Transverse colon (tissue), 4 donors: ENCODE data around the gene EVA1C. TPM values are rescaled to one million over a fixed set of nuclear protein-coding genes. Genes with fewer than 3 reads are reported as not detected.
"Not testable (repeated sequence)": the region's sequence is repeated elsewhere in the genome, so short reads cannot be mapped to it uniquely, and the experiment has no call there.

ENCODE experiments used
- DNase-seq: peaks from one replicate; pipeline ENCODE4 v3.0.0-alpha.2; 2019
- H3K27ac ChIP-seq, 4 donors: fragments of 200-600 bp; sonication (generic); 2 replicates each; pipeline ENCODE4 v1.5.1; 2016 to 2018; ENCODE audit warnings: inconsistent platforms in 4 of 4
- H3K27me3 ChIP-seq: fragments of 200-600 bp; sonication (generic); 2 replicates; pipeline ENCODE4 v1.5.1; 2017; ENCODE audit warnings: inconsistent platforms
- H3K36me3 ChIP-seq, 4 donors: fragments of 200-600 bp; sonication (generic); 2 replicates each; pipeline ENCODE4 v1.5.1; 2017 to 2019; ENCODE audit warnings: inconsistent platforms in 4 of 4
- H3K4me1 ChIP-seq, 4 donors: fragments of 200-600 bp; sonication (generic); 2 replicates each; pipeline ENCODE4 v1.5.1; 2017 to 2020; ENCODE audit warnings: inconsistent platforms in 4 of 4
- H3K4me3 ChIP-seq, 4 donors: fragments of 200-600 bp; sonication (generic); 1 replicate in 1 of 4; 2 replicates in 3 of 4; pipeline versions ENCODE4 v1.5.1 to v1.6.1; 2017 to 2019; ENCODE audit warnings: inconsistent platforms in 4 of 4
- H3K9me3 ChIP-seq, 2 donors: fragments of 200-600 bp; sonication (generic); 2 replicates each; pipeline ENCODE4 v1.5.1; 2017 to 2019; ENCODE audit warnings: inconsistent platforms in 2 of 2
- CTCF ChIP-seq, 5 experiments: fragments of 200-600 bp in 3 of 5; fragments of 450-650 bp in 2 of 5; sonication (generic) in 3 of 5; IDR thresholded peaks; 1 replicate in 2 of 5; 2 replicates in 3 of 5; pipeline ENCODE4 v1.5.1; 2016 to 2017; ENCODE audit warnings: antibody characterized with exemption in 5 of 5, inconsistent platforms in 3 of 5, mild to moderate bottlenecking in 2 of 5, moderate library complexity in 1 of 5
- EP300 ChIP-seq: sonication (generic); formaldehyde crosslinking; IDR thresholded peaks from one replicate; pipeline ENCODE4 v1.6.1; 2017; ENCODE audit warnings: antibody characterized with exemption, low read depth
- POLR2A ChIP-seq: fragments of 450-650 bp; IDR thresholded peaks from one replicate; pipeline ENCODE4 v1.6.1; 2016; ENCODE audit warnings: antibody characterized with exemption, mild to moderate bottlenecking, moderate library complexity
- POLR2AphosphoS5 ChIP-seq, 3 donors: sonication (generic); formaldehyde crosslinking; IDR thresholded peaks; one replicate each; pipeline ENCODE4 v1.6.1; 2016; ENCODE audit warnings: antibody characterized with exemption in 3 of 3
- WGBS, 2 donors: methylation state at CpG; one replicate each; pipeline ENCODE4 v1.1.5; 2018; ENCODE audit warnings: low coverage in 1 of 2; 5-methylcytosine and 5-hydroxymethylcytosine counted together
- in situ Hi-C, 4 donors: fragments of 200-750 bp; cut with MboI; loops; one replicate each; pipeline versions ENCODE4 v1.15.0 to v1.15.1; 2017; ENCODE audit warnings: low sequenced_read_pairs in 3 of 4, low pct_ligation_motif_present in 1 of 4, low pct_unique_long_range_greater_than_20kb in 1 of 4
- intact Hi-C: fragments of 100-400 bp; cut with DNase I; formaldehyde crosslinking; loops from one replicate; pipeline ENCODE4 v1.15.1; 2023; ENCODE audit warnings: low total_unique reads
- total RNA-seq, 4 donors: library from RNA; depleted of rRNA; stranded (reverse); fragments of >200 nt; gene quantifications; one replicate each; pipeline ENCODE4 v1.1.0, GENCODE V29; 2016

The EVA1C gene
- total RNA-seq, 4 donors from 2014 or later = 8.6 to 44.1 (median 33.8) TPM

GRCh38 chr21:32461503-32461902 lies 49.0 kb downstream of the EVA1C start:
- no peaks in the 10 kb centered on the region for H3K9me3 ChIP-seq
- H3K27me3 ChIP-seq = no peaks in the 10 kb centered on the region
- no peak for TF ChIP-seq EP300
- TF ChIP-seq POLR2A = no peak
- TF ChIP-seq CTCF (IDR thresholded peaks at IDR 0.05) = no peak
- no peak for TF ChIP-seq POLR2AphosphoS5 (IDR thresholded peaks at IDR 0.05)
- peaks cover 13 to 18% (median 16%) of the 10 kb centered on the region in 4 donors for H3K4me1 ChIP-seq
- no peak overlapping the region for H3K27ac ChIP-seq
- H3K4me3 ChIP-seq = no peak overlapping the region
- WGBS, 2 donors = 87 to 92% methylated on average over 4 to 6 of the region's 6 CpGs
- in situ Hi-C loops (no loop called here), intact Hi-C loops (no loop called here)
- peaks cover 0 to 6% (median 0%) of the 10 kb centered on the region in 4 donors for H3K36me3 ChIP-seq
- DNase-seq = no peak

GRCh38 chr21:32462564-32462963 lies 50.1 kb downstream of the EVA1C start:
- H3K4me1 ChIP-seq, intact Hi-C loops, H3K27me3 ChIP-seq, DNase-seq, H3K27ac ChIP-seq, H3K4me3 ChIP-seq, H3K36me3 ChIP-seq, in situ Hi-C loops, H3K9me3 ChIP-seq: not testable (repeated sequence)
- WGBS, 2 donors = 85 to 100% methylated on average over 1 to 3 of the region's 3 CpGs

- in situ Hi-C loops = no loop called here
Measured at GRCh38 chr21:32463367-32463766, 50.9 kb downstream of the EVA1C start.

GRCh38 chr21:32463889-32464300 lies 51.4 kb downstream of the EVA1C start:
- in situ Hi-C loops = no loop called here
- WGBS, 2 donors = 86% methylated on average over 8 of the region's 8 CpGs
- peaks cover 0 to 6% (median 0%) of the 10 kb centered on the region in 4 donors for H3K36me3 ChIP-seq
- no peaks in the 10 kb centered on the region for H3K27me3 ChIP-seq
- no peak overlapping the region for H3K4me3 ChIP-seq
- no peak for TF ChIP-seq POLR2A
- TF ChIP-seq POLR2AphosphoS5 (IDR thresholded peaks at IDR 0.05) = no peak
- no peak for TF ChIP-seq EP300
- no peak for TF ChIP-seq CTCF (IDR thresholded peaks at IDR 0.05)
- no peak overlapping the region for H3K27ac ChIP-seq
- H3K4me1 ChIP-seq = no peaks in the 10 kb centered on the region
- H3K9me3 ChIP-seq = no peaks in the 10 kb centered on the region
- intact Hi-C loops = no loop called here
- no peak for DNase-seq

More at GRCh38 chr21:32463367-32463766, 50.9 kb downstream of the EVA1C start:
- peaks cover 0 to 6% (median 0%) of the 10 kb centered on the region in 4 donors for H3K36me3 ChIP-seq
- intact Hi-C loops = no loop called here
- no peak overlapping the region for H3K27ac ChIP-seq
- 83 to 93% methylated on average over 5 to 7 of the region's 7 CpGs for WGBS, 2 donors
- no peaks in the 10 kb centered on the region for H3K9me3 ChIP-seq
- H3K4me1 ChIP-seq = no peaks in the 10 kb centered on the region
- H3K27me3 ChIP-seq = no peaks in the 10 kb centered on the region
- TF ChIP-seq CTCF (IDR thresholded peaks at IDR 0.05) (no peak), EP300 (no peak), POLR2AphosphoS5 (IDR thresholded peaks at IDR 0.05) (no peak), POLR2A (no peak)
- H3K4me3 ChIP-seq = no peak overlapping the region
- DNase-seq = no peak

- Histone ChIP-seq H3K9me3 (no peaks in the 10 kb centered on the region), H3K36me3 (peaks cover 0 to 6% (median 3%) of the 10 kb centered on the region in 4 donors)
Measured at GRCh38 chr21:32467291-32467690, 54.8 kb downstream of the EVA1C start.

More at GRCh38 chr21:32467291-32467690, 54.8 kb downstream of the EVA1C start:
- in situ Hi-C loops (no loop called here), intact Hi-C loops (no loop called here)
- 40 to 81% methylated on average over 1 to 4 of the region's 4 CpGs for WGBS, 2 donors
- Histone ChIP-seq H3K27me3 (no peaks in the 10 kb centered on the region), H3K27ac (no peak overlapping the region), H3K4me3 (no peak overlapping the region), H3K4me1 (no peaks in the 10 kb centered on the region)
- DNase-seq = no peak
- TF ChIP-seq POLR2AphosphoS5 (IDR thresholded peaks at IDR 0.05) (no peak), CTCF (IDR thresholded peaks at IDR 0.05) (no peak), POLR2A (no peak), EP300 (no peak)
